H9 (cell line): ENCODE data around the gene PNPLA8. TPM values are rescaled to one million over a fixed set of nuclear protein-coding genes. Genes with fewer than 3 reads are reported as not detected.

Source experiments
- DNase-seq: peaks from one replicate; pipeline ENCODE4 v3.0.0-alpha.2; 2017
- H2AFZ ChIP-seq: one replicate; pipeline ENCODE4 v1.6.1; 2013; ENCODE audit warnings: mild to moderate bottlenecking, low read length, control low read depth, moderate library complexity
- H2AK5ac ChIP-seq: 2 replicates; pipeline ENCODE4 v1.6.1; 2013; ENCODE audit warnings: low read length, control low read depth, mixed read lengths; ENCODE audit not compliant: insufficient read length
- H2BK120ac ChIP-seq: one replicate; pipeline ENCODE4 v1.6.1; 2013; ENCODE audit warnings: low read depth, mild to moderate bottlenecking, low read length, control low read depth, inconsistent platforms; ENCODE audit not compliant: poor library complexity, severe bottlenecking
- H2BK12ac ChIP-seq: 2 replicates; pipeline ENCODE4 v1.6.1; 2013; ENCODE audit warnings: low read length, control low read depth, mixed read lengths, low read depth; ENCODE audit not compliant: insufficient read length
- H2BK15ac ChIP-seq: 2 replicates; pipeline ENCODE4 v1.6.1; 2013; ENCODE audit warnings: low read depth, low read length, control low read depth
- H2BK20ac ChIP-seq: one replicate; pipeline ENCODE4 v1.6.1; 2013; ENCODE audit warnings: low read depth, mild to moderate bottlenecking, low read length, control low read depth, inconsistent platforms; ENCODE audit not compliant: poor library complexity, severe bottlenecking
- H2BK5ac ChIP-seq: 2 replicates; pipeline ENCODE4 v1.6.1; 2013; ENCODE audit warnings: low read length, control low read depth, mixed read lengths; ENCODE audit not compliant: insufficient read length
- H3K14ac ChIP-seq: 2 replicates; pipeline ENCODE4 v1.6.1; 2013; ENCODE audit warnings: low read length, control low read depth; ENCODE audit not compliant: insufficient read depth
- H3K18ac ChIP-seq: 2 replicates; pipeline ENCODE4 v1.6.1; 2013; ENCODE audit warnings: low read depth, mild to moderate bottlenecking, mixed read lengths, low read length, control low read depth; ENCODE audit not compliant: insufficient read length
- H3K23ac ChIP-seq: 2 replicates; pipeline ENCODE4 v1.6.1; 2013; ENCODE audit warnings: low read length, control low read depth, mixed read lengths, low read depth; ENCODE audit not compliant: insufficient read length
- H3K23me2 ChIP-seq: 2 replicates; pipeline ENCODE4 v1.6.1; 2013; ENCODE audit warnings: low read depth, mild to moderate bottlenecking, mixed read lengths, low read length, control low read depth; ENCODE audit not compliant: insufficient read length, poor library complexity, severe bottlenecking
- H3K27ac ChIP-seq: 2 replicates; pipeline ENCODE4 v1.5.1; 2013; ENCODE audit warnings: low read length, control low read depth, mixed read lengths, low read depth; ENCODE audit not compliant: insufficient read length
- H3K27me3 ChIP-seq: 2 replicates; pipeline ENCODE4 v1.6.1; 2013; ENCODE audit warnings: low read length, control low read depth, inconsistent platforms; ENCODE audit not compliant: insufficient read depth
- H3K4ac ChIP-seq: 2 replicates; pipeline ENCODE4 v1.6.1; 2013; ENCODE audit warnings: low read depth, mild to moderate bottlenecking, control low read depth, inconsistent platforms, low read length, moderate library complexity
- H3K4me1 ChIP-seq: 2 replicates; pipeline ENCODE4 v1.6.1; 2013; ENCODE audit warnings: low read length, control low read depth, inconsistent platforms; ENCODE audit not compliant: insufficient read depth
- H3K4me2 ChIP-seq: 2 replicates; pipeline ENCODE4 v1.6.1; 2013; ENCODE audit warnings: low read length, control low read depth, mixed read lengths; ENCODE audit not compliant: insufficient read length, insufficient read depth
- H3K56ac ChIP-seq: 2 replicates; pipeline ENCODE4 v1.6.1; 2013; ENCODE audit warnings: low read depth, mild to moderate bottlenecking, mixed read lengths, low read length, control low read depth; ENCODE audit not compliant: insufficient read length
- H3K79me1 ChIP-seq: 2 replicates; pipeline ENCODE4 v1.6.1; 2013; ENCODE audit warnings: low read depth, mild to moderate bottlenecking, moderate library complexity, low read length, control low read depth, inconsistent platforms; ENCODE audit not compliant: insufficient read depth, poor library complexity, severe bottlenecking
- H3K79me2 ChIP-seq: 2 replicates; pipeline ENCODE4 v1.6.1; 2013; ENCODE audit warnings: low read length, control low read depth, inconsistent platforms; ENCODE audit not compliant: insufficient read depth
- H3K9ac ChIP-seq: 2 replicates; pipeline ENCODE4 v1.6.1; 2013; ENCODE audit warnings: low read length, control low read depth, mixed read lengths; ENCODE audit not compliant: insufficient read length; ENCODE audit errors: extremely low read depth
- H3K9me3 ChIP-seq: one replicate; pipeline ENCODE4 v1.6.1; 2013; ENCODE audit warnings: low read depth, low read length, inconsistent platforms; ENCODE audit not compliant: control insufficient read depth
- H3T11ph ChIP-seq: one replicate; pipeline ENCODE4 v1.6.1; 2013; ENCODE audit warnings: mild to moderate bottlenecking, low read length, control low read depth, inconsistent platforms
- H4K20me1 ChIP-seq: one replicate; pipeline ENCODE4 v1.6.1; 2013; ENCODE audit not compliant: control insufficient read depth, insufficient read length, insufficient read depth
- H4K5ac ChIP-seq: 2 replicates; pipeline ENCODE4 v1.6.1; 2013; ENCODE audit warnings: low read depth, mild to moderate bottlenecking, mixed read lengths, low read length, control low read depth; ENCODE audit not compliant: insufficient read length
- H4K8ac ChIP-seq: replicated peaks from 2 replicates; pipeline ENCODE4 v1.6.1; 2013; ENCODE audit warnings: low read length, control low read depth, mixed read lengths, low read depth; ENCODE audit not compliant: insufficient read length
- H4K91ac ChIP-seq: 2 replicates; pipeline ENCODE4 v1.6.1; 2013; ENCODE audit warnings: low read depth, mild to moderate bottlenecking, moderate library complexity, mixed read lengths, low read length, control low read depth; ENCODE audit not compliant: insufficient read length
- H3K27ac Mint-ChIP-seq, 3 experiments: 2 replicates in 2 of 3; 3 replicates in 1 of 3; pipeline ENCODE4 v1.8.0; 2020 to 2021; ENCODE audit warnings: mixed read lengths in 3 of 3, mild to moderate bottlenecking in 1 of 3, moderate library complexity in 1 of 3
- H3K27me3 Mint-ChIP-seq: 2 replicates; pipeline ENCODE4 v1.8.0; 2021; ENCODE audit warnings: low read depth, mild to moderate bottlenecking, moderate library complexity, mixed read lengths
- H3K36me3 Mint-ChIP-seq, 3 experiments: 2 replicates in 2 of 3; 3 replicates in 1 of 3; pipeline ENCODE4 v1.8.0; 2020 to 2021; ENCODE audit warnings: low read depth in 3 of 3, mixed read lengths in 3 of 3; ENCODE audit not compliant: insufficient read depth in 1 of 3
- H3K4me1 Mint-ChIP-seq, 2 experiments: 2 replicates each; pipeline ENCODE4 v1.8.0; 2020; ENCODE audit warnings: mixed read lengths in 2 of 2
- H3K4me3 Mint-ChIP-seq, 2 experiments: 2 replicates in 1 of 2; 3 replicates in 1 of 2; pipeline ENCODE4 v1.8.0; 2020 to 2021; ENCODE audit warnings: mild to moderate bottlenecking in 2 of 2, mixed read lengths in 2 of 2, moderate library complexity in 1 of 2
- H3K9me3 Mint-ChIP-seq, 2 experiments: 2 replicates in 1 of 2; 3 replicates in 1 of 2; pipeline ENCODE4 v1.8.0; 2020; ENCODE audit warnings: mild to moderate bottlenecking in 2 of 2, mixed read lengths in 2 of 2, moderate library complexity in 1 of 2
- CTCF ChIP-seq: fragments of 200-600 bp; sonication (generic); conservative IDR thresholded peaks from 3 replicates; pipeline ENCODE4 v1.8.0; 2021; ENCODE audit warnings: antibody characterized with exemption, mild to moderate bottlenecking
- WGBS: extraction: QIAGEN DNeasy Blood & Tissue Kit; methylation state at CpG from one replicate; pipeline ENCODE4 v1.1.7; 2013; ENCODE audit warnings: missing lambda C conversion rate, low lambda C conversion rate, mixed read lengths; ENCODE audit not compliant: insufficient read length; ENCODE audit errors: extremely low coverage; 5-methylcytosine and 5-hydroxymethylcytosine counted together
- total RNA-seq: library from RNA; stranded (reverse); gene quantifications from 2 replicates; pipeline ENCODE4 v1.2.1, GENCODE V29; 2021

The PNPLA8 gene
- total RNA-seq, 1 experiment from 2014 or later = 11.7 TPM

DNA sequence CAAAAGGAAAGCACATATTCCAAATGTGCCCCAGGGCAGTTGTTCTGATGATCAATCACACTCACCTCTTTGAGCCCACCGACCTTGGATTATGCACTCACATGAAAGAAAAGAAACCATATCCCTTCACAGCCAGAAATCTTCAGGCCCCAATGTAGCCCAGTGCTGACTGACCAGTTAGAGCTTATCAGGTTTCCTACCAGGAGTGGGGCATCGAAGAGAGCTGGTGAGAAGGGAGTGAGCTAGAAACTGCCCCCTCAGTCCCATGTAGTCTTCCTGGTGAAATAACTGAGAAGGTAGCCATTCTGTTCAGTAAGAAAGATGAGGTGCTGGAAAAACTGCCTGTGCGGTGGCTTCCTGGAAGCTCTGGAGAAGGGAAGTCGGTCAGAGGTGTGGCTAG is 101.9 kb downstream of the PNPLA8 start:
- no peaks in the 10 kb centered on the region for H3K79me2 ChIP-seq
- H4K91ac ChIP-seq = no peak overlapping the region
- Mint-ChIP-seq H3K27ac (no peak overlapping the region; a peak in 1 of 7 replicates), H3K36me3 (no peaks in the 10 kb centered on the region), H3K4me1 (peaks cover 0 to 5% of the 10 kb centered on the region in 2 experiments; a peak in 2 of 4 replicates), H3K9me3 (no peaks in the 10 kb centered on the region), H3K4me3 (no peak overlapping the region), H3K27me3 (no peaks in the 10 kb centered on the region)
- H3K79me1 ChIP-seq = no peaks in the 10 kb centered on the region
- H3K9ac ChIP-seq = no peak overlapping the region
- H2BK12ac ChIP-seq = no peak overlapping the region
- DNase-seq = no peak
- H2AFZ ChIP-seq = no peak overlapping the region
- H4K20me1 ChIP-seq = no peaks in the 10 kb centered on the region
- H3K23me2 ChIP-seq = no peaks in the 10 kb centered on the region
- H3K4me2 ChIP-seq = no peak overlapping the region
- H2BK15ac ChIP-seq = no peak overlapping the region
- no peak overlapping the region for H2BK120ac ChIP-seq
- H3K56ac ChIP-seq = no peak overlapping the region
- no peak overlapping the region for H3K18ac ChIP-seq
- H4K5ac ChIP-seq = no peak overlapping the region
- no peak overlapping the region for H2BK20ac ChIP-seq
- H3K27me3 ChIP-seq = no peaks in the 10 kb centered on the region
- H3K23ac ChIP-seq = no peak overlapping the region
- no peaks in the 10 kb centered on the region for H3K9me3 ChIP-seq
- H3K14ac ChIP-seq = no peak overlapping the region
- no peak overlapping the region for H4K8ac ChIP-seq
- H2BK5ac ChIP-seq = no peak overlapping the region
- no peak overlapping the region for H3T11ph ChIP-seq
- H3K27ac ChIP-seq = no peak overlapping the region
- no peak for TF ChIP-seq CTCF
- no peaks in the 10 kb centered on the region; the same call in 1 of the 2 replicates for H3K4me1 ChIP-seq
- no peak overlapping the region for H3K4ac ChIP-seq
- no CpG with 5 or more reads among the region's 4 CpGs for WGBS
- H2AK5ac ChIP-seq = no peak overlapping the region
